SU-DHL-6 (cell line): ENCODE results near the gene HMX1.

Experiments
- H2AFZ ChIP-seq: fragments of 200-600 bp; sonication (generic); 2 replicates; pipeline ENCODE4 v1.6.1; 2014; ENCODE audit warnings: low read depth, mild to moderate bottlenecking, moderate library complexity, mixed read lengths, antibody characterized with exemption, low read length; ENCODE audit not compliant: severe bottlenecking
- H3F3A ChIP-seq: fragments of 200-600 bp; shearing (Covaris generic); 2 replicates; pipeline ENCODE4 v1.6.0; 2016; ENCODE audit warnings: antibody characterized with exemption, mild to moderate bottlenecking; ENCODE audit not compliant: insufficient read depth
- H3K27ac ChIP-seq: fragments of 200-600 bp; sonication (generic); 2 replicates; pipeline ENCODE4 v1.5.1; 2016; ENCODE audit warnings: low read depth, mild to moderate bottlenecking, low read length, moderate library complexity, mixed read lengths
- H3K27me3 ChIP-seq: fragments of 200-600 bp; sonication (generic), shearing (Covaris generic); 2 replicates; pipeline ENCODE4 v1.6.0; 2014; ENCODE audit warnings: mild to moderate bottlenecking, low read length
- H3K36me3 ChIP-seq: fragments of 200-600 bp; sonication (generic); 2 replicates; pipeline ENCODE4 v1.6.1; 2014; ENCODE audit warnings: mild to moderate bottlenecking, low read length, mixed read lengths
- H3K4me2 ChIP-seq: fragments of 300-600, 200-600 bp; shearing (Covaris generic), sonication (generic); 2 replicates; pipeline ENCODE4 v1.6.0; 2014; ENCODE audit warnings: low read length, low read depth, mild to moderate bottlenecking; ENCODE audit not compliant: poor library complexity, severe bottlenecking
- H3K4me3 ChIP-seq: fragments of 200-600 bp; sonication (generic); 2 replicates; pipeline ENCODE4 v1.5.1; 2014; ENCODE audit warnings: antibody characterized with exemption, low read length, mild to moderate bottlenecking, mixed read lengths; ENCODE audit not compliant: insufficient read depth, poor library complexity, severe bottlenecking
- H3K79me2 ChIP-seq: fragments of 200-600 bp; sonication (generic); 2 replicates; pipeline ENCODE4 v1.6.1; 2014; ENCODE audit warnings: mild to moderate bottlenecking, low read length, moderate library complexity; ENCODE audit not compliant: insufficient read depth
- H3K9ac ChIP-seq: fragments of 200-600 bp; sonication (generic); 2 replicates; pipeline ENCODE4 v1.7.0; 2014; ENCODE audit warnings: mild to moderate bottlenecking, low read length
- H3K9me2 ChIP-seq: fragments of 200-600 bp; sonication (generic); replicated peaks from 2 replicates; pipeline ENCODE4 v1.6.1; 2014; ENCODE audit warnings: low read length; ENCODE audit not compliant: insufficient read depth
- H3K9me3 ChIP-seq: fragments of 200-600 bp; sonication (generic); 2 replicates; pipeline ENCODE4 v1.6.1; 2014; ENCODE audit warnings: low read length, mixed read lengths; ENCODE audit not compliant: insufficient read depth
- H4K20me1 ChIP-seq: fragments of 200-600 bp; sonication (generic); 2 replicates; pipeline ENCODE4 v1.6.1; 2014; ENCODE audit warnings: low read depth, mild to moderate bottlenecking, antibody characterized with exemption, low read length, moderate library complexity, mixed read lengths
- CTCF ChIP-seq: fragments of 200-600 bp; sonication (generic); IDR thresholded peaks from one replicate; pipeline ENCODE4 v1.5.1; 2017; ENCODE audit warnings: antibody characterized with exemption, mild to moderate bottlenecking, low read length, moderate library complexity; ENCODE audit not compliant: insufficient read depth, poor library complexity, severe bottlenecking
- EZH2phosphoT487 ChIP-seq: fragments of 200-600 bp; sonication (generic), shearing (Covaris generic); conservative IDR thresholded peaks from 2 replicates; pipeline ENCODE4 v1.6.1; 2018; ENCODE audit warnings: mild to moderate bottlenecking, antibody characterized with exemption, low read length, moderate library complexity, mixed read lengths

Gene HMX1

DNA sequence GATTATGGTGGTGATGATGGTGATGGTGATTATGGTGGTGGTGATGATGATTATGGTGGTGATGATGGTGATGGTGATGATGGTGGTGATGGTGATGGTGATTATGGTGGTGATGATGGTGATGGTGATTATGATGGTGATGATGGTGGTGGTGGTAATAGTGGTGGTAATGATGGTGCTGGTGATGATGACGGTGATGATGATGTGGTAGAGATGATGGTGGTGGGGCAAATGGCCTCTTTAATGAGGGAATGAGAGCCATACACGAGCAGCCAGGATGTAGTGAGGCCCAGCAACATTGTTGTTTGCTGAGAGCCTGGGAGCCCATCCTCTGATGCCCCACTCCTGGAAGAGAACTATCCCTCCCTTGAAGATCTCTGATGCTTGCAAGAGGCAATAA, 29.0 kb downstream of the HMX1 start:
- Histone ChIP-seq H3K4me3 (no peak overlapping the region), H3K27ac (no peak overlapping the region), H3K9ac (no peak overlapping the region)

DNA sequence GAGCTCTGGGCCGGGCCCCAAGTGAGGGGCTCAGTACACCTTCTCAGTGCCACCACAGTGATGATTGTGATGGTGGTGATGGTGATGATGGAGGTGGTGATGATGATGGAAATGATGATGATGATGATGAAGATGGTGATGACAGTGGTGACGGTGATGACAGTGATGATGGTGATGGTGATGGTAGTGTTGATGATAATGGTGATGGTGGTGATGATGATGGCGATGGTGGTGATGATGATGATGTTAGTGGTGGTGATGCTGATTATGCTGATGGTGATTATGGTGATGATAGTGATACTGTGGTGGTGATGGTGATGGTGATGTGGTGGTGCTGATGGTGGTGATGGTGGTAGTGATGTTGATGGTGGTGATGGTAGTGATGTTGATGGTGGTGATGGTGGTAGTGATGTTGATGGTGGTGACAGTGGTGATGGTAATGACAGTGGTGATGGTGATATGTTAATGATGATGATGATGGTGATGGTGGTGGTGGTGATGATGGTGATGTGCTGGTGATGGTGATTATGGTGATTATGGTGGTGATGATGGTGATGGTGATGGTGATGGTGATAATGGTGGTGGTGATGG, 29.9 kb downstream of the HMX1 start:
- TF ChIP-seq CTCF (no peak), EZH2phosphoT487 (no peak)

More for the DNA sequence above, 29.0 kb downstream of the HMX1 start:
- TF ChIP-seq EZH2phosphoT487 (no peak), CTCF (no peak)
- Histone ChIP-seq H3K9me3 (peaks cover 5% of the 10 kb centered on the region; the same call in 1 of the 2 replicates), H2AFZ (no peak overlapping the region), H3K4me2 (no peak overlapping the region), H3K9me2 (no peaks in the 10 kb centered on the region), H3K27me3 (no peaks in the 10 kb centered on the region), H4K20me1 (no peaks in the 10 kb centered on the region), H3K36me3 (no peaks in the 10 kb centered on the region), H3F3A (no peaks in the 10 kb centered on the region), H3K79me2 (no peaks in the 10 kb centered on the region)

DNA sequence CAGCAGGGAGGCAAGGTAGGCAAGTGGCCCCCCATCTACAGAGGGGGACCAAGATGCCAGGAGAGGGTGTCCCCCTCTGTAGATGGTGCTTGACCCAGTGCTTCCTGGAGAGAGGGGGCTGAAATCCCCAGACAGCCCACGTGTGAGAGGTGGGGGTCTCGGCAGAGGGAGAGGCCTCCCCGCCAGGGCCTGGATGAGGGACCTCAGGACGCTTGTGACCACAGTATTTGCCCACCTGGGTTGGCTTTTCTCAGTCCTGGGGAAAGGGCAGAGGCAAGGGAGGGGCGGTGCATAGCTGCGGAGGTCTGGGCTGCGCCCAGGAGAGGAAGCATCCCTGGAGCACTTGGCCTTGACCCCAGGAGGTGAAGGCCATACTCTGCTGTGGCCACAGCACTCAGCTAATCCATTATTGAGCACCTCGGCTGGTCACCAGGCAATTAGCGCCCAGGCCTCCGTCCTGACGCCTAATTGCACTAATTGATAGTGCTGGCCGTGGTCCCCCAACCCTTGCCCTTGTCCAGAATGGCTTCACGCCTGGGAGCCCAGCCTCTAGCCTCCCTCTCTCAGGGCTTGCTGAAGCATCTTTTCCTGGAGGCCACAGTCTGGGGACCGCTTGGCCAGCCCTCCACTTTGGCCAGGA, 30.7 kb downstream of the HMX1 start:
- no peaks in the 10 kb centered on the region for H3K36me3 ChIP-seq
- H3K79me2 ChIP-seq = no peaks in the 10 kb centered on the region
- H3K4me3 ChIP-seq = no peak overlapping the region
- H4K20me1 ChIP-seq = no peaks in the 10 kb centered on the region
- H3F3A ChIP-seq = no peaks in the 10 kb centered on the region
- TF ChIP-seq EZH2phosphoT487 = no peak
- TF ChIP-seq CTCF = no peak
- peaks cover 5% of the 10 kb centered on the region; the same call in 1 of the 2 replicates for H3K9me3 ChIP-seq
- no peaks in the 10 kb centered on the region for H3K27me3 ChIP-seq
- no peak overlapping the region for H2AFZ ChIP-seq
- H3K4me2 ChIP-seq = no peak overlapping the region
- H3K9me2 ChIP-seq = no peaks in the 10 kb centered on the region
- H3K9ac ChIP-seq = no peak overlapping the region
- no peak overlapping the region for H3K27ac ChIP-seq

More for the DNA sequence above, 29.9 kb downstream of the HMX1 start:
- Histone ChIP-seq H3K4me2 (no peak overlapping the region), H4K20me1 (no peaks in the 10 kb centered on the region), H3K36me3 (no peaks in the 10 kb centered on the region), H3K9me3 (peaks cover 5% of the 10 kb centered on the region; the same call in 1 of the 2 replicates), H2AFZ (no peak overlapping the region), H3K79me2 (no peaks in the 10 kb centered on the region), H3K9me2 (no peaks in the 10 kb centered on the region), H3K4me3 (no peak overlapping the region), H3F3A (no peaks in the 10 kb centered on the region), H3K9ac (no peak overlapping the region), H3K27ac (no peak overlapping the region), H3K27me3 (no peaks in the 10 kb centered on the region)
